Ovary (tissue), 3 donors: ENCODE measurements around the gene DTNA.

Source experiments
- EP300 ChIP-seq: sonication (generic); formaldehyde crosslinking; IDR thresholded peaks from one replicate; pipeline ENCODE4 v1.6.1; 2017; ENCODE audit warnings: antibody characterized with exemption
- TF ChIP-seq, protein P1 (sequence below), 3 donors: fragments of 450-650 bp in 2 of 3; fragments of 200-600 bp in 1 of 3; IDR thresholded peaks; one replicate each; pipeline versions ENCODE4 v1.5.1 to v1.8.0; 2016 to 2022; ENCODE audit warnings: antibody characterized with exemption in 3 of 3, mild to moderate bottlenecking in 1 of 3
- donor health status: DM: no; HTN: no; CAD: no.

DNA sequence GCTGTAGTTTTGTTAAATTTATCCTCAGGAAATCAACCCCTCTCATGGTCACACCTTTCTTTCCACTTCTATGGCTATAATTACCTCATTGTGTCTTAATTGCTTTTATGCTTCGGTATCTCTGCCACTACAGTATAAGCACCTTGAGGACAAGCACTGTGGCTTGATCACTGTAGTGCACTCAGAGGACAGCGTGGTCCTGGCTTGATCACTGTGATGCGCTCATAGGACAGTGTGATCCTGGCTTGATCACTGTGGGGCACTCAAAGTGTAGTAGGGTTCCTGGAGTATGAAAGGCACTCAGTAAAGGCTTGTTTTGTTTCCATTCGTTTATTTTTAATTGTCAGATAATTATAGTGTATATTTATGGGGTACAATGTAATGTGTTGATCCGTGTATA lies 44.2 kb downstream of the DTNA start:
- TF ChIP-seq EP300: no peak
- TF ChIP-seq, protein P1, sequence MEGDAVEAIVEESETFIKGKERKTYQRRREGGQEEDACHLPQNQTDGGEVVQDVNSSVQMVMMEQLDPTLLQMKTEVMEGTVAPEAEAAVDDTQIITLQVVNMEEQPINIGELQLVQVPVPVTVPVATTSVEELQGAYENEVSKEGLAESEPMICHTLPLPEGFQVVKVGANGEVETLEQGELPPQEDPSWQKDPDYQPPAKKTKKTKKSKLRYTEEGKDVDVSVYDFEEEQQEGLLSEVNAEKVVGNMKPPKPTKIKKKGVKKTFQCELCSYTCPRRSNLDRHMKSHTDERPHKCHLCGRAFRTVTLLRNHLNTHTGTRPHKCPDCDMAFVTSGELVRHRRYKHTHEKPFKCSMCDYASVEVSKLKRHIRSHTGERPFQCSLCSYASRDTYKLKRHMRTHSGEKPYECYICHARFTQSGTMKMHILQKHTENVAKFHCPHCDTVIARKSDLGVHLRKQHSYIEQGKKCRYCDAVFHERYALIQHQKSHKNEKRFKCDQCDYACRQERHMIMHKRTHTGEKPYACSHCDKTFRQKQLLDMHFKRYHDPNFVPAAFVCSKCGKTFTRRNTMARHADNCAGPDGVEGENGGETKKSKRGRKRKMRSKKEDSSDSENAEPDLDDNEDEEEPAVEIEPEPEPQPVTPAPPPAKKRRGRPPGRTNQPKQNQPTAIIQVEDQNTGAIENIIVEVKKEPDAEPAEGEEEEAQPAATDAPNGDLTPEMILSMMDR (IDR thresholded peaks at IDR 0.05): no peak
